Left ventricle myocardium inferior (tissue), 1 donor: ENCODE data around the gene KAZALD1. TPM values are rescaled to one million over a fixed set of nuclear protein-coding genes. Genes with fewer than 3 reads are reported as not detected.
A peak's percentile ranks its signal among the peaks of the same experiment; 100 is the strongest.
"Not testable (repeated sequence)": the region's sequence is repeated elsewhere in the genome, so short reads cannot be mapped to it uniquely, and the experiment has no call there.

Experiments
- DNase-seq: peaks from one replicate; pipeline ENCODE4 v3.0.0-alpha.2; 2020
- H3K27ac ChIP-seq: fragments of 200-600 bp; replicated peaks from 2 replicates; pipeline ENCODE4 v1.8.0; 2021
- H3K27me3 ChIP-seq: fragments of 200-600 bp; 2 replicates; pipeline ENCODE4 v1.8.0; 2021; ENCODE audit warnings: low read depth
- H3K36me3 ChIP-seq: fragments of 200-600 bp; 2 replicates; pipeline ENCODE4 v1.8.0; 2021
- H3K4me1 ChIP-seq: fragments of 200-600 bp; 2 replicates; pipeline ENCODE4 v1.8.0; 2021
- H3K4me3 ChIP-seq: fragments of 200-600 bp; 2 replicates; pipeline ENCODE4 v1.8.0; 2021; ENCODE audit warnings: mild to moderate bottlenecking, moderate library complexity
- H3K9me3 ChIP-seq: fragments of 200-600 bp; replicated peaks from 2 replicates; pipeline ENCODE4 v1.8.0; 2021
- intact Hi-C: fragments of 100-400 bp; cut with micrococcal nuclease; formaldehyde crosslinking; loops from one replicate; pipeline ENCODE4 v1.11.0; 2022
- total RNA-seq: library from RNA; stranded (reverse); fragmentation: NEBNext Ultra II Directional; extraction: Animal tissue kit (Norgen Biotek cat#: 25700); gene quantifications from one replicate; pipeline ENCODE4 v1.2.1, GENCODE V29; 2021
- TF ChIP-seq, protein P1 (sequence below): fragments of 200-600 bp; IDR thresholded peaks from 2 replicates; pipeline ENCODE4 v1.8.0; 2021; ENCODE audit warnings: antibody characterized with exemption, mild to moderate bottlenecking, borderline replicate concordance
- donor health status: DM: no; HTN: yes; CAD: no; lungs with severe emphysema.

KAZALD1 gene
- total RNA-seq, 1 donor from 2014 or later, result 5.1 TPM

DNA sequence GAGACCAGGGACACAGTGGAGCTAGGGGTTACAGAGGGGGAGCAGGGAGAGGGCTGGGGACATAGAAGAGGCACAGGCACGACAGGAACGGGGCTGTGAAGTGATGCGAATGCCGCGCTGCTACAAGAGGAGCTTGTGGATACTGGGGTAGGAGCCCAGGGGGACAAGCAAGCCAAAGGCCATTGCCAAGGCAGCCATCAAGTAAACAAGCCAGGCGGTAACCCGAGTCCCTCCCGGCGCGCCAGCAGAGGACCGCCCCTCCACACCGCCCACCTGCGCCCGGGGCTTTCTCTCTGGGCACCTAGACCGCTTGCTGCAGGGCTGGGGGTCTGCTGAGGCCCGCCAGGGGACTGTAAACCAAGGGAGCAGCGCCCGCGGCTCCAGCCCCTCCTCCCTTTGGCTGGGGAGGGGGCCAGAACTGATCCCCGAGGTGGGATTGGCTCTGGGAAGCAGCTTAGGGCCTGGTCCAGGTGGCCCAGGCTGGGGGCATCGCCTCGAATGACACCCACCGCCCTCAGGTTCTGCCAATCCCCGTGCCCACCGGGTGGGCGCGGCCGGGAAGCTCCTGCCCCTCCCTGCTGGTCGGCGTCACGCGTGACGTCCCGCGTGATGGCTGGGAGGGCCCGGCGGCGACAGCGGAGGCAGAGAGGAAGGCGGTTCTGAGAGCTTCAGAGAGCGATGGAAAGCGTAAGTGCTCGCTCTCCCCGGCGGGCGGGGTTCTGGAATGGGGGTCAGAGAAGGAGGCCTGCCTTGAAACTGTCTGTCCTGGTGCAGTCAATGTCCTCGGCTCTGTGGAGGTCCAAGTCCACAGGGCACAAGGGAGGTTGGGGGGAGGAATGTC, 29.8 kb upstream of the KAZALD1 start:
- Histone ChIP-seq H3K4me1 (peaks cover 40% of the 10 kb centered on the region), H3K36me3 (peaks cover 26% of the 10 kb centered on the region), H3K9me3 (no peaks in the 10 kb centered on the region), H3K27ac (peak overlapping the region; percentile 97), H3K4me3 (peak overlapping the region; percentile 94), H3K27me3 (peaks cover 3% of the 10 kb centered on the region)
- peak; percentile 87 for DNase-seq
- intact Hi-C loops, result no loop called here
- TF ChIP-seq, protein P1, sequence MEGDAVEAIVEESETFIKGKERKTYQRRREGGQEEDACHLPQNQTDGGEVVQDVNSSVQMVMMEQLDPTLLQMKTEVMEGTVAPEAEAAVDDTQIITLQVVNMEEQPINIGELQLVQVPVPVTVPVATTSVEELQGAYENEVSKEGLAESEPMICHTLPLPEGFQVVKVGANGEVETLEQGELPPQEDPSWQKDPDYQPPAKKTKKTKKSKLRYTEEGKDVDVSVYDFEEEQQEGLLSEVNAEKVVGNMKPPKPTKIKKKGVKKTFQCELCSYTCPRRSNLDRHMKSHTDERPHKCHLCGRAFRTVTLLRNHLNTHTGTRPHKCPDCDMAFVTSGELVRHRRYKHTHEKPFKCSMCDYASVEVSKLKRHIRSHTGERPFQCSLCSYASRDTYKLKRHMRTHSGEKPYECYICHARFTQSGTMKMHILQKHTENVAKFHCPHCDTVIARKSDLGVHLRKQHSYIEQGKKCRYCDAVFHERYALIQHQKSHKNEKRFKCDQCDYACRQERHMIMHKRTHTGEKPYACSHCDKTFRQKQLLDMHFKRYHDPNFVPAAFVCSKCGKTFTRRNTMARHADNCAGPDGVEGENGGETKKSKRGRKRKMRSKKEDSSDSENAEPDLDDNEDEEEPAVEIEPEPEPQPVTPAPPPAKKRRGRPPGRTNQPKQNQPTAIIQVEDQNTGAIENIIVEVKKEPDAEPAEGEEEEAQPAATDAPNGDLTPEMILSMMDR, result no peak

- Histone ChIP-seq H3K27me3 (peaks cover 3% of the 10 kb centered on the region), H3K4me3 (peak overlapping the region; percentile 94), H3K36me3 (peaks cover 33% of the 10 kb centered on the region), H3K4me1 (peaks cover 40% of the 10 kb centered on the region), H3K27ac (peak overlapping the region; percentile 97), H3K9me3 (no peaks in the 10 kb centered on the region)
- TF ChIP-seq, protein P1, result no peak
- peak; percentile 57 for DNase-seq
- intact Hi-C loops, result no loop called here
Measured at GRCh38 chr10:101032637-101033224, 29.1 kb upstream of the KAZALD1 start.

DNA sequence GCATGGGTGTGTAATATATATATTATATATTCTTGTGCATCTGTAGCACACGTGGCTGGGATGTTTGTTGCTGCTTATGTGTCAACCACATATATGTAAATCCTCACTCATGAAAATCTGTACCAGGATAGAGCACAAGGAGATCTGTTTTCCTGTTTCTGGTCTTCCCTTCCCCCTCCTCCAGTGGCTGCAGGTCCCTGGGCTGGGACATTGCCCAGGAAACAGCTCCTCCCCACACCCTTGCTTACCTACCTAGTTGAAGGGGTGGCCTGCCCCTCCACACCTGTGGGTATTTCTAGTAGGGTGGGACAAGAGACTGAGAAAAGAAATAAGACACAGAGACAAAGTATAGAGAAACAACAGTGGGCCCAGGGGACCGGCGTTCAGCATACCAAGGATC, 28.5 kb upstream of the KAZALD1 start:
- Histone ChIP-seq H3K27me3 (no peaks in the 10 kb centered on the region), H3K4me3 (peak overlapping the region; percentile 94), H3K4me1 (peaks cover 40% of the 10 kb centered on the region), H3K9me3 (no peaks in the 10 kb centered on the region), H3K27ac (peak overlapping the region; percentile 97), H3K36me3 (peaks cover 38% of the 10 kb centered on the region)
- no peak for DNase-seq
- intact Hi-C loops, result no loop called here
- TF ChIP-seq, protein P1, result no peak

DNA sequence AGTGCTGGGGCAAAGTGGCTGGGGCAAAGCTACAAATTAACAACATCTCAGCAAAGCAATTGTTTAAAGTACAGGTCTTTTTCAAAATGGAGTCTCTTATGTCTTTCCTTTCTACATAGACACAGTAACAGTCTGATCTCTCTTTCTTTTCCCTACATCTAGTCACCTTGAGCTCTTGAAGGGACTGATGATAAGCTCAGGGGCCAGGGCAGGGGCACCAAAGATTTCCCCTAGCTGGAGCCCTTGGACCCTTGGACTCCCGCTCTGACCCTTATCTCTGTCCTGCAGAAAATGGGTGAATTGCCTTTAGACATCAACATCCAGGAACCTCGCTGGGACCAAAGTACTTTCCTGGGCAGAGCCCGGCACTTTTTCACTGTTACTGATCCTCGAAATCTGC, 27.4 kb upstream of the KAZALD1 start:
- intact Hi-C loops, DNase-seq: not testable (repeated sequence)

GRCh38 chr10:101035314-101035713, 26.5 kb upstream of the KAZALD1 start:
- intact Hi-C loops, result no loop called here
- TF ChIP-seq, protein P1, result no peak

More for the DNA sequence above, 27.4 kb upstream of the KAZALD1 start:
- not testable (repeated sequence) for H3K9me3 ChIP-seq, H3K4me3 ChIP-seq, H3K27me3 ChIP-seq, H3K27ac ChIP-seq
- Histone ChIP-seq H3K36me3 (peaks cover 50% of the 10 kb centered on the region), H3K4me1 (peaks cover 40% of the 10 kb centered on the region)

More at GRCh38 chr10:101035314-101035713, 26.5 kb upstream of the KAZALD1 start:
- Histone ChIP-seq H3K36me3 (peaks cover 57% of the 10 kb centered on the region), H3K27ac (no peak overlapping the region), H3K9me3 (no peaks in the 10 kb centered on the region), H3K27me3 (no peaks in the 10 kb centered on the region), H3K4me3 (no peak overlapping the region), H3K4me1 (peaks cover 37% of the 10 kb centered on the region)
- DNase-seq, result no peak
